ENCODE measurements around the gene YTHDF2.
"Not testable (repeated sequence)": the region's sequence is repeated elsewhere in the genome, so short reads cannot be mapped to it uniquely, and the experiment has no call there.

YTHDF2 gene

DNA sequence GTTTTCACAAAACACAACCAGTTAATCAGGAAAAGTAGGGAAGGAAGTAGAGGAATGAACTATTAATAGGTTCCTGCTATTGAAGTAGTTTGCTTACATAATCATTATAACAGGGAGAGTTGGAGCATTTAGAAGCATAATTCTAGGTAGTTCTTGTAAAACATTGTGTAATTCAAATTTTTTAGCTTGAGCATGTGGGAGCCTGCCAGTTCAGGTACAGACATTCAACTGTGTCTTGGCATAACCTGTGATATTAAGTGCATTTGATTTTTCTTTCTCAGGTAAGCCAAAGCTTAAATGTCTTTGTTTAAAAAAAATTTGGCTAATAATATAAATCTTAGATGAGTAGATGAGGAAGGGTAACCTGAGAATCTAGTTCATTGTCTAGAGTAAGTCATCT is 3.4 kb downstream of the YTHDF2 start:
- H3K4me1 ChIP-seq: peaks cover 0 to 67% (median 44%) of the 10 kb centered on the region in 4 donors
- H3K4me3 ChIP-seq: no peak overlapping the region
- peaks cover 48 to 62% (median 58%) of the 10 kb centered on the region in 3 donors for H3K36me3 ChIP-seq
- TF ChIP-seq, protein P1, sequence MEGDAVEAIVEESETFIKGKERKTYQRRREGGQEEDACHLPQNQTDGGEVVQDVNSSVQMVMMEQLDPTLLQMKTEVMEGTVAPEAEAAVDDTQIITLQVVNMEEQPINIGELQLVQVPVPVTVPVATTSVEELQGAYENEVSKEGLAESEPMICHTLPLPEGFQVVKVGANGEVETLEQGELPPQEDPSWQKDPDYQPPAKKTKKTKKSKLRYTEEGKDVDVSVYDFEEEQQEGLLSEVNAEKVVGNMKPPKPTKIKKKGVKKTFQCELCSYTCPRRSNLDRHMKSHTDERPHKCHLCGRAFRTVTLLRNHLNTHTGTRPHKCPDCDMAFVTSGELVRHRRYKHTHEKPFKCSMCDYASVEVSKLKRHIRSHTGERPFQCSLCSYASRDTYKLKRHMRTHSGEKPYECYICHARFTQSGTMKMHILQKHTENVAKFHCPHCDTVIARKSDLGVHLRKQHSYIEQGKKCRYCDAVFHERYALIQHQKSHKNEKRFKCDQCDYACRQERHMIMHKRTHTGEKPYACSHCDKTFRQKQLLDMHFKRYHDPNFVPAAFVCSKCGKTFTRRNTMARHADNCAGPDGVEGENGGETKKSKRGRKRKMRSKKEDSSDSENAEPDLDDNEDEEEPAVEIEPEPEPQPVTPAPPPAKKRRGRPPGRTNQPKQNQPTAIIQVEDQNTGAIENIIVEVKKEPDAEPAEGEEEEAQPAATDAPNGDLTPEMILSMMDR (IDR thresholded peaks at IDR 0.05): no peak
- intact Hi-C loops (cut with DNase I; ENCODE audit: low total_unique reads): no loop called here
- no peak overlapping the region for H3K27ac ChIP-seq
- no peaks in the 10 kb centered on the region for H3K9me3 ChIP-seq
- H3K27me3 ChIP-seq: no peaks in the 10 kb centered on the region
- no peak for DNase-seq

DNA sequence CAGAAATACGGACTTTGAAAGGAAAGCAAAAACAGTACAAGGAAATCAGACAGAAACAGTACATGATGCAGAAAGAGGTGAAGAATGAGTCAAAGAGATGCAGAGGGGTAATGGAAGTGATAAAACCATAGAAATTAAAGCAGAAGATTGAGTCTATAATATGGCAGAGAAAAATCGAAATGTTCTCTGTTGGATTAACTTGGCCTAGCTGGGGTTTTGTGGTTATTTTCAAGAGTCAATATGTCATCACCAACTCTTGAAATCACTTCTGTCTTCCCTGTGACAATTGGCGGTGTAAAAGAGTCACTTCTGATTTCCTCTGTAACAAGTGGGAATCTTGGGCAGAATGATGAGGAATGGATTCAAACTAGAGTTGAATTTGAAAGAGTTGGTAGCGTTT is 7.4 kb downstream of the YTHDF2 start:
- H3K4me3 ChIP-seq: no peak overlapping the region
- H3K9me3 ChIP-seq: no peaks in the 10 kb centered on the region
- no peak overlapping the region for H3K27ac ChIP-seq
- H3K4me1 ChIP-seq: peaks cover 0 to 84% (median 53%) of the 10 kb centered on the region in 4 donors
- TF ChIP-seq, protein P1 (IDR thresholded peaks at IDR 0.05): no peak
- no peak for DNase-seq
- no peaks in the 10 kb centered on the region for H3K27me3 ChIP-seq
- H3K36me3 ChIP-seq: peaks cover 39 to 75% (median 67%) of the 10 kb centered on the region in 3 donors
- intact Hi-C loops (cut with DNase I; ENCODE audit: low total_unique reads): no loop called here

DNA sequence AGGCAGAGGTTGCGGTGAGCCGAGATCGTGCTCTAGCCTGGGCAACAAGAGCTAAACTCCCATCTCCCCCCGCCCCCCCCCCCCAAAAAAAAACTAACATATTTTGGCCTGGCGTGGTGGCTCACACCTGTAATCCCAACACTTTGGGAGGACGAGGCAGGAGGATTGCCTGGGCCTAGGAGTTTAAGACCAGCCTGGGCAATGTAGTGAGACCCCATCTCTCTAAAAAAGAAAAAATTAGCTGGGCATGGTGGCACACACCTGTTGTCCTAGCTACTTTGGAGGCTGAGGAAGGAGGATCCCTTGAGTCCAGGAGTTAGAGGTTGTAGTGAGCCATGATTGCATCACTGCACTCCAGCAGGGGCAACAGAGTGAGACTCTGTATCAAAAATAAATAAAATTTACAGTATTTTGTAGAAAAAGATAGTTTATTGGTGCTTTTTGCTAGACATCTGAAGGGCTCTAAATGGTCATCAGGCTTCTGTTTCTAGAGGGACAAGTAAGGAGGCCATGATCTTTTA is 9.0 kb downstream of the YTHDF2 start:
- intact Hi-C loops (cut with DNase I; ENCODE audit: low total_unique reads): no loop called here
- H3K4me1 ChIP-seq: peaks cover 0 to 79% (median 52%) of the 10 kb centered on the region in 4 donors
- no peaks in the 10 kb centered on the region for H3K27me3 ChIP-seq
- H3K9me3 ChIP-seq: no peaks in the 10 kb centered on the region
- H3K4me3 ChIP-seq: no peak overlapping the region
- TF ChIP-seq, protein P1 (IDR thresholded peaks at IDR 0.05): no peak
- DNase-seq: no peak
- no peak overlapping the region for H3K27ac ChIP-seq
- peaks cover 33 to 70% (median 55%) of the 10 kb centered on the region in 3 donors for H3K36me3 ChIP-seq

DNA sequence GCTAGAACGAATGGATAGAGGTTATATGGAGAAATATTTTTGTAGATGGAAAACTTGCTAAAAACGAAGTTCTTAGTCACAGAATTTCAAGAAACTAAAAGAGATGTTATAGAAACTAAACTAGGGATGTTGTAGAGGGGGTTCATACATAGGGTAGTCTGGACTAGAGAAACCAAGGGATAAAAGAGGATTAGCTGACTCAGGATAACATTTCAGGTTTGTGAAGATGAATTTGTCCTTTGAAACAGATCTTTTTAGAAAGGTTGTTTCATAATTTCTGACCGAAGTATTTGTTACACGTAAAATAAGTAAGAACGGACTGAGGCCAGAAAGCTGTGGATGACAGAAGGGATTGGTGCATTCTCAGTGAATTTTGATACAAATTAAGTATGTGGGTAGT is 13.6 kb downstream of the YTHDF2 start:
- DNase-seq: no peak
- Histone ChIP-seq H3K4me3 (no peak overlapping the region), H3K27ac (no peak overlapping the region), H3K27me3 (no peaks in the 10 kb centered on the region), H3K4me1 (peaks cover 5 to 94% (median 67%) of the 10 kb centered on the region in 4 donors), H3K9me3 (no peaks in the 10 kb centered on the region), H3K36me3 (peaks cover 0 to 27% (median 13%) of the 10 kb centered on the region in 3 donors)
- intact Hi-C loops (cut with DNase I; ENCODE audit: low total_unique reads): no loop called here
- TF ChIP-seq, protein P1 (IDR thresholded peaks at IDR 0.05): no peak

DNA sequence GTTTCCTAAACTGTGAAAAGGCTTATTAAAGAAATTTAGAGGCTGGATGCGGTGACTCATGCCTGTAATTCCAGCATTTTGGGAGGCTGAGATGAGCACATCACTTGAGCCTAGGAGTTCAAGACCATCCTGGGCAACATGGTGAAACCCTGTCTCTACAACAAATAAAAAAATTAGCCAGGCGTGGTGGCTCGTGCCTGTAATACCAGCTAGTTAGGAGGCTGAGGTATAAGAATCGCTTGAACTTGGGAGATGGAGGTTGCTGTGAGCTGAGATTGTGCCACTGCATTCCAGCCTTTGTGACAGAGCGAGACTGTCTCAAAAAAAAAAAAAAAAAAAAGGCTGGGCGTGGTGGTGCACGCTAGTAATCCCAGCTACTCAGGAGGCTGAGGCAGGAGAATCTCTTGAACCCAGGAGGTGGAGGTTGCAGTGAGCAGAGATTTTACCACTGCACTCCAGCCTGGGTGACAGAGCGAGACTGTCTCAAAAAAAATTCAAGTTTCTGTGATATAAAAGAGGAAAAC is 14.1 kb downstream of the YTHDF2 start:
- intact Hi-C loops (cut with DNase I; ENCODE audit: low total_unique reads); H3K9me3 ChIP-seq; H3K4me3 ChIP-seq; H3K27ac ChIP-seq; DNase-seq; H3K27me3 ChIP-seq: not testable (repeated sequence)
- peaks cover 5 to 94% (median 66%) of the 10 kb centered on the region in 4 donors for H3K4me1 ChIP-seq
- peaks cover 0 to 22% (median 10%) of the 10 kb centered on the region in 3 donors for H3K36me3 ChIP-seq

DNA sequence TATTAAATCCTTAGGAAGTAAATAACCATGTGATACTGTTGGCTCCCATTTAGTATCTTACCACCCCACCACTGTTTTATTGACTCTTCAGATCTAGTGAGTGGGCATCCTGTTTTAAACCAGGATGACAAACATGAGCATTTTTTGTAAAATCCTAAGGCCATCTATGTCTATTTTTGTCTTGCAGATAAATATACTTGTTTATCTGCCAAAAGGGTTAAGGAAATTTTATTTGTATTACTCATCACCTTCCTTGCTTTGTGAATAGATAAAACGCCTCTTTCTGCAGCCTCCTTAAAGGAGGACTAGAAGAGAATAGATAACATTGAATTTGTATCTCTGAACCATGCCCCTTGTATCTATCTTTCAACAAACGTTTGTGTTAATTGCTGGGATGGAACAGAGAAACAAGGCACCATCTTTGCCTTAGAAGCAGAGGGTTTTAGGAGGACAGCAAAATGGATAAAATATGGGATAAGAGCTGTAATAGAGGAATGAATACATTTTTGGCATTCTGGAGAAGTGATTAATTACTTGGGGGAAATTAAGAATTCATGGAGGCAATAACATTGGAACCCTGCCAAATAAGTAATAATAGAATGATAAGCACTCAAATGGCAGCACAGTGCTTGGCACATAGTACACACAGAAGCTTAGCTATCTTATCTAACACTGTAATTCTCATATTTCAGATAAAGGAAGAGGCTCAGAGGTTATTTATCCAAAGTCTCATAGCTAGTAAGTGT is 14.7 kb downstream of the YTHDF2 start:
- intact Hi-C loops (cut with DNase I; ENCODE audit: low total_unique reads): no loop called here
- H3K36me3 ChIP-seq: peaks cover 0 to 17% (median 10%) of the 10 kb centered on the region in 3 donors
- no peaks in the 10 kb centered on the region for H3K9me3 ChIP-seq
- H3K27me3 ChIP-seq: no peaks in the 10 kb centered on the region
- no peak overlapping the region for H3K27ac ChIP-seq
- H3K4me3 ChIP-seq: no peak overlapping the region
- H3K4me1 ChIP-seq: peaks cover 5 to 94% (median 63%) of the 10 kb centered on the region in 4 donors
- DNase-seq: no peak
- TF ChIP-seq, protein P1 (IDR thresholded peaks at IDR 0.05): no peak
